Glutamatergic neuron (in vitro differentiated cells): ENCODE results near the gene SLC37A1. TPM values are rescaled to one million over a fixed set of nuclear protein-coding genes. Genes with fewer than 3 reads are reported as not detected.

Experiments
- DNase-seq: peaks from one replicate; pipeline ENCODE4 v3.0.0; 2022
- H3K27ac Mint-ChIP-seq: one replicate; pipeline ENCODE4 v1.8.0; 2020; ENCODE audit warnings: mild to moderate bottlenecking, mixed read lengths, inconsistent platforms; ENCODE audit not compliant: unreplicated experiment
- H3K27me3 Mint-ChIP-seq: one replicate; pipeline ENCODE4 v1.8.0; 2020; ENCODE audit warnings: mild to moderate bottlenecking, moderate library complexity, mixed read lengths, inconsistent platforms; ENCODE audit not compliant: unreplicated experiment
- H3K36me3 Mint-ChIP-seq: one replicate; pipeline ENCODE4 v1.8.0; 2020; ENCODE audit warnings: mild to moderate bottlenecking, mixed read lengths, inconsistent platforms; ENCODE audit not compliant: unreplicated experiment
- H3K4me1 Mint-ChIP-seq: one replicate; pipeline ENCODE4 v1.8.0; 2020; ENCODE audit warnings: mild to moderate bottlenecking, low read depth, mixed read lengths, inconsistent platforms; ENCODE audit not compliant: unreplicated experiment
- H3K4me3 Mint-ChIP-seq: one replicate; pipeline ENCODE4 v1.8.0; 2020; ENCODE audit warnings: mild to moderate bottlenecking, mixed read lengths, inconsistent platforms; ENCODE audit not compliant: unreplicated experiment
- H3K9me3 Mint-ChIP-seq: one replicate; pipeline ENCODE4 v1.8.0; 2020; ENCODE audit warnings: mild to moderate bottlenecking, moderate library complexity, mixed read lengths, inconsistent platforms; ENCODE audit not compliant: unreplicated experiment
- CTCF ChIP-seq: fragments of 200-600 bp; sonication (generic); IDR thresholded peaks from one replicate; pipeline ENCODE4 v1.5.0; 2021; ENCODE audit not compliant: partially characterized antibody, unreplicated experiment
- total RNA-seq: library from RNA; stranded (reverse); fragmentation: NEBNext Ultra II Directional; extraction: Animal tissue kit (Norgen Biotek cat#: 25700); gene quantifications from one replicate; pipeline ENCODE4 v1.2.1, GENCODE V29; 2021; ENCODE audit not compliant: unreplicated experiment

SLC37A1 gene
- total RNA-seq, 1 donor from 2014 or later: 65.7 TPM

- H3K36me3 Mint-ChIP-seq: no peaks in the 10 kb centered on the region
- H3K27ac Mint-ChIP-seq: no peak overlapping the region
- H3K9me3 Mint-ChIP-seq: no peaks in the 10 kb centered on the region
- DNase-seq: no peak
- no peak for TF ChIP-seq CTCF
- no peaks in the 10 kb centered on the region for H3K27me3 Mint-ChIP-seq
- no peak overlapping the region for H3K4me3 Mint-ChIP-seq
- no peaks in the 10 kb centered on the region for H3K4me1 Mint-ChIP-seq
Measured at GRCh38 chr21:42616446-42616845, 102.8 kb downstream of the SLC37A1 start.

- H3K9me3 Mint-ChIP-seq: peaks cover 1% of the 10 kb centered on the region
- TF ChIP-seq CTCF: no peak
- no peak for DNase-seq
- no peak overlapping the region for H3K4me3 Mint-ChIP-seq
- H3K27ac Mint-ChIP-seq: no peak overlapping the region
- no peaks in the 10 kb centered on the region for H3K36me3 Mint-ChIP-seq
- peaks cover 1% of the 10 kb centered on the region for H3K4me1 Mint-ChIP-seq
- H3K27me3 Mint-ChIP-seq: no peaks in the 10 kb centered on the region
Measured at GRCh38 chr21:42616941-42617340, 103.3 kb downstream of the SLC37A1 start.

- DNase-seq: no peak
- Mint-ChIP-seq H3K27me3 (no peaks in the 10 kb centered on the region), H3K4me3 (no peak overlapping the region), H3K36me3 (no peaks in the 10 kb centered on the region), H3K9me3 (peaks cover 2% of the 10 kb centered on the region), H3K27ac (no peak overlapping the region), H3K4me1 (peaks cover 3% of the 10 kb centered on the region)
- TF ChIP-seq CTCF: no peak
Measured at GRCh38 chr21:42617486-42617885, 103.8 kb downstream of the SLC37A1 start.

- TF ChIP-seq CTCF: no peak
- no peak overlapping the region for H3K27ac Mint-ChIP-seq
- H3K27me3 Mint-ChIP-seq: no peaks in the 10 kb centered on the region
- H3K36me3 Mint-ChIP-seq: no peaks in the 10 kb centered on the region
- H3K9me3 Mint-ChIP-seq: peaks cover 2% of the 10 kb centered on the region
- no peak overlapping the region for H3K4me3 Mint-ChIP-seq
- DNase-seq: no peak
- peaks cover 3% of the 10 kb centered on the region for H3K4me1 Mint-ChIP-seq
Measured at GRCh38 chr21:42618707-42619102, 105.1 kb downstream of the SLC37A1 start.

GRCh38 chr21:42619166-42619565 lies 105.5 kb downstream of the SLC37A1 start:
- Mint-ChIP-seq H3K9me3 (peaks cover 2% of the 10 kb centered on the region), H3K27ac (no peak overlapping the region), H3K36me3 (no peaks in the 10 kb centered on the region), H3K4me3 (no peak overlapping the region), H3K27me3 (no peaks in the 10 kb centered on the region), H3K4me1 (peaks cover 3% of the 10 kb centered on the region)
- no peak for DNase-seq
- TF ChIP-seq CTCF: no peak
